AG09319 (cell line): Measurements from ENCODE around the gene VPS16.
"Not testable (repeated sequence)": the region's sequence is repeated elsewhere in the genome, so short reads cannot be mapped to it uniquely, and the experiment has no call there.

Experiments used
- DNase-seq: peaks from one replicate; pipeline ENCODE4 v3.0.0-alpha.2; 2010; ENCODE audit warnings: low read depth; ENCODE audit errors: extremely low read depth
- TF ChIP-seq, protein P1 (sequence below): IDR thresholded peaks from 2 replicates; pipeline ENCODE4 v1.5.1; 2011; ENCODE audit warnings: low read depth, mild to moderate bottlenecking, inconsistent platforms, low read length, moderate library complexity

VPS16 gene

DNA sequence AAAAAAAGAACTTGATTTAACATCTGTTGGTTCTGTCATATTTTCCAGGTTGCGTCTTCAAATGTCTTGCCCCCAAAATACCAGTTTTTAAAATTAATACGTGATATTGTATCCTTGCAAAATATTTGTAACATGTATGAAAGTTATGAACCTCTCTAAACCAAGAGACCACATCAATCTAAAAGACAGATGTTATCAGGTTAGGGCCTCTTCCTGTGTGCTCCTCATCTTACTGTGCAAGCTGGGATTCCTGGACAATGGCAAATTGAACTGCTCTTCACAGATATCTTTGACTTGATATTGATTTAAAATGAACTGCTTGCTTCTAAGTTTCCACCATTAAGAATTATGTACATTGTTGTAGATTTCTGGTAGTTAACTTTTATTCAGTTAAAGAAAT lies 14.8 kb upstream of the VPS16 start:
- no peak for DNase-seq
- TF ChIP-seq, protein P1, sequence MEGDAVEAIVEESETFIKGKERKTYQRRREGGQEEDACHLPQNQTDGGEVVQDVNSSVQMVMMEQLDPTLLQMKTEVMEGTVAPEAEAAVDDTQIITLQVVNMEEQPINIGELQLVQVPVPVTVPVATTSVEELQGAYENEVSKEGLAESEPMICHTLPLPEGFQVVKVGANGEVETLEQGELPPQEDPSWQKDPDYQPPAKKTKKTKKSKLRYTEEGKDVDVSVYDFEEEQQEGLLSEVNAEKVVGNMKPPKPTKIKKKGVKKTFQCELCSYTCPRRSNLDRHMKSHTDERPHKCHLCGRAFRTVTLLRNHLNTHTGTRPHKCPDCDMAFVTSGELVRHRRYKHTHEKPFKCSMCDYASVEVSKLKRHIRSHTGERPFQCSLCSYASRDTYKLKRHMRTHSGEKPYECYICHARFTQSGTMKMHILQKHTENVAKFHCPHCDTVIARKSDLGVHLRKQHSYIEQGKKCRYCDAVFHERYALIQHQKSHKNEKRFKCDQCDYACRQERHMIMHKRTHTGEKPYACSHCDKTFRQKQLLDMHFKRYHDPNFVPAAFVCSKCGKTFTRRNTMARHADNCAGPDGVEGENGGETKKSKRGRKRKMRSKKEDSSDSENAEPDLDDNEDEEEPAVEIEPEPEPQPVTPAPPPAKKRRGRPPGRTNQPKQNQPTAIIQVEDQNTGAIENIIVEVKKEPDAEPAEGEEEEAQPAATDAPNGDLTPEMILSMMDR, result no peak

DNA sequence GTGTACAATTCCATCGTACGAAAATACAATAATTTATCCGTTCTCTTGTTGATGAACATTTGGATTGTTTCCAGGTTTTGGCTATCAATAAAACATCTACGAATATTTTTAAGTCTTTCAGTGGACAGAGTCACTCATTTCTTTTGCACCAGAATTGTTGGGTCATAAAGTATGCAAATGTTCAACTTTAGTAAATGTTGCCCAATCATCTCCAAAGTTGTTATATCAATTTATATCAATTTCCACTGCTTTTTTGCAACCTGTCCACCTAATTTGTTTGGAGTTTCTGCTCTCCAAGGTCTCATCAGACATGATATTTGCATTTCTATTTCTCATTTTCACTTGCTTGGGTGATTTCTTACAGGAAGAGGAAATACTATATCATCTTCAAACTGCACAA lies 13.9 kb upstream of the VPS16 start:
- TF ChIP-seq, protein P1, result no peak
- DNase-seq, result no peak

DNA sequence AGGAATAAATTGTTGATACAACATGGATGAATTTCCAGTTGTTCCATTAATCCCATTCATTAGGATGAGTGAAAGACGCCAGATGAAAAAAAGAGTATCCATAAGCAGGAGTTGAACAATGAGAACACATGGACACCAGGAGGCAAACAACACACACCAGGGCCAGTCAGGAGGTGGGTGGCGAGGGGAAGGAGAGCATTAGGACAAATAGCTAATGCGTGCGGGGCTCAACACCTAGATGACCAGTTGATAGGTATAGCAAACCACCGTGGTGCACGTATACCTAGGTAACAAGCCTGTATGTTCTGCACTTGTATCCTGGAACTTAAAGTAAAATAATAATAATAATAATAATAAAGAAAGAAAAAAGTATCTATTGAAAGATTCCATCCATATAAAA lies 11.2 kb upstream of the VPS16 start:
- TF ChIP-seq, protein P1, result no peak

DNA sequence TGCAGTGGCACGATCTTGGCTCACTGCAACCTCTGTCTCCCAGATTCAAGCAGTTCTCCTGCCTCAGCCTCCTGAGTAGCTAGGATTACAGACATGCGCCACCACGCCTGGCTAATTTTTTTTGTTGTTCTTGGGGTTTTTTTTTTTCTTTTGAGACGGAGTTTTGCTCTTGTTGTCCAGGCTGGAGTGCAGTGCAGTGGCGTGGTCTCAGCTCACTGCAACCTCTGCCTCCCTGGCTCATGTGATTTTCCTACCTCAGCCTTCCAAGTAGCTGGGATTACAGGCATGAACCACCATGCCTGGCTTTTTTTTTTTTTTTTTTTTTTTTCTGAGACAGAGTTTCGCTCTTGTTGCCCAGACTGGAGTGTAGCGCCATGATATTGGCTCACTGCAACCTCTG lies 9.3 kb upstream of the VPS16 start:
- DNase-seq, result not testable (repeated sequence)

More for the DNA sequence above, 11.2 kb upstream of the VPS16 start:
- no peak for DNase-seq

DNA sequence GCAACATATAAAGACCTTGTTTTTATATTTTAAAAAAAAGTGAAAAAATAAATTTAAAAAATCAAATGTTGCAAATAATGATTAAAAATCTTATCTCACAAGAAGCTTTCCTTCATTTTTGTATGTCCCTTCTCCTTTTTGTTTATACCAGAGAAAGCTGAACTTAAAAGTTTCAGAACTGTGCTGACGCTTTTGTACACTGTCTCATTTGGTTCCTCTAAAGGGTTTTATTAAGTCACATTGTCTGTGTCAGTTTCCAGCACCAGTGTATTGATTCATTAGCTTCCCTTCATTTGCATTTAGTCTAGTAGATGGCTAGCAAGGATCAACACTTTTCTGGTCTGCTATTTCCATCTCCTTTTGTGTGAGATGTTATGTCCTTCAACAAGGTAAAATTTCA lies 6.8 kb upstream of the VPS16 start:
- TF ChIP-seq, protein P1, result no peak
- DNase-seq, result no peak

DNA sequence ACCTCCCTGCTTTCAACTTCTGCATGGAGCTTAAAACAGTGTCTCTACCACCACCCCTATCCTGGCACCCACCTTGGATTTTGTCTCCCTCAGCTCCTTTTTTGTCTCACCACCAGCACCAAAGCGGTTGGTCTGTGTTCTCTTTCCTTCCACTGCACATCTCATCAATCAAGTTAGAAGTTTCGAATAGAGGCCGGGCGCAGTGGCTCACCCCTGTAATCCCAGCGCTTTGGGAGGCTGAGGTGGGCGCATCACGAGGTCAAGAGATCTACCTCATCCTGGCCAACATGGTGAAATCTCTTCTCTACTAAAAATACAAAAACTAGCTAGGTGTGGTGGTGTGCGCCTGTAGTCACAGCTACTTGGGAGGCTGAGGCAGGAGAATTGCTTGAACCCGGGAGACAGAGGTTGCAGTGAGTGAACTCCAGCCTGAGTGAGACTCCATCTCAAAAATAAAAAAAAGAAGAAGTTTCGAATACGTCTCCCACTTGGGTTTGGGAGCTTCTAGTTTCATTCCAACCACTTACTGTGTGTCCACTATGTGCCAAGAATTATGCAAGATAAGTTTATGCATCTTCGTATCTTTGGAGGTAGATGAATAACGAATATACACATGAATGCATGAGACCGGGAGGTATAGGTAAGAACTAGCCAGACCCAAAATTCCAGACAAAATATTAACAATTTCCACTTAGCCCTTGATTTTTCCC lies 6.0 kb upstream of the VPS16 start:
- no peak for DNase-seq
- TF ChIP-seq, protein P1, result no peak

DNA sequence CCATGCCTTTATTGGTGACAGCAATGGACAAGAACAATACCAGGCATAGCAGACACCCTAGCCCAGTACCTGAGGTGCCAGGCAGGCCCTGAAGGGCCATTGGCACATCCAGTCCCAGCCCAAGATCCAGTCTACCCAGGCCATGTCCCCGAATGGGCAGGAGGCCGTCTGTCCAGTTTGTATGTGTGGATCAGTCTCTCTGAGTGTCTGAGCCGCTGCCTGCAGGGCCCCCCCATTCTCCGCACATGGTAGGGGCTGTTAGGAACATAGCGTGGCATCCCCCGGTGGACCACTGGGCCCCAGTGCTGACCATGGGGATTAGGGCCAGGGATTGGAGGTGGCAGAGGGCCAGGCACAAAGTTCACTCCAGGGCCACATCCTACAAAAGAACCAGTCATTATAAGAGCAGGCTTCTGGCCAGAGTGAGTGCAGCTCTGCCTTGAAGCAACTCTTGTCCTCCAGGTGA lies 5.2 kb upstream of the VPS16 start:
- TF ChIP-seq, protein P1, result no peak
- no peak for DNase-seq

DNA sequence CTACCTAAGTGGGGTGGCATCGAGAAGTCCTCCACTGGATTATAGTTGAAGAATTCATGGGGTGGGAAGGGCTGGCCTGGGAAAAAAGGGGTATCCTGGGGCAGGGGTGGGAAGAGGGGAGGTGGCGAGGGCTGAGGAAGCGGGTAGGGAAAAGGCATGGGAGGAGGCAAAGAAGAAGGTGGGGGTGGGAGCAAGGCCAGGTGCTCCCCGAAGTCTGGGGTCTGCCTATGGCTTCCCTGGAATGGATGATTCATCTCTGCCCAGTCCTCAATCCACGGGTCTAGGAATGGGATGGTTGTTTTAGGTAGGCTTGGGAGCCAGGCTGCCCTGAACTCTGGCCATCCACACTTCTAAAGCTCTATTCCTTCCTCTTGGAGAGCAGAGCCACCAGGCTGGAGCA lies 4.5 kb upstream of the VPS16 start:
- no peak for DNase-seq
- TF ChIP-seq, protein P1, result no peak
